Transverse colon (tissue), 4 donors: Measurements from ENCODE around the gene C1QL1. TPM values are rescaled to one million over a fixed set of nuclear protein-coding genes. Genes with fewer than 3 reads are reported as not detected.

ENCODE experiments used
- DNase-seq: peaks from one replicate; pipeline ENCODE4 v3.0.0-alpha.2; 2019
- H3K27ac ChIP-seq, 4 donors: fragments of 200-600 bp; sonication (generic); 2 replicates each; pipeline ENCODE4 v1.5.1; 2016 to 2018; ENCODE audit warnings: inconsistent platforms in 4 of 4
- H3K27me3 ChIP-seq: fragments of 200-600 bp; sonication (generic); 2 replicates; pipeline ENCODE4 v1.5.1; 2017; ENCODE audit warnings: inconsistent platforms
- H3K36me3 ChIP-seq, 4 donors: fragments of 200-600 bp; sonication (generic); 2 replicates each; pipeline ENCODE4 v1.5.1; 2017 to 2019; ENCODE audit warnings: inconsistent platforms in 4 of 4
- H3K4me1 ChIP-seq, 4 donors: fragments of 200-600 bp; sonication (generic); 2 replicates each; pipeline ENCODE4 v1.5.1; 2017 to 2020; ENCODE audit warnings: inconsistent platforms in 4 of 4
- H3K4me3 ChIP-seq, 4 donors: fragments of 200-600 bp; sonication (generic); 1 replicate in 1 of 4; 2 replicates in 3 of 4; pipeline versions ENCODE4 v1.5.1 to v1.6.1; 2017 to 2019; ENCODE audit warnings: inconsistent platforms in 4 of 4
- H3K9me3 ChIP-seq, 2 donors: fragments of 200-600 bp; sonication (generic); 2 replicates each; pipeline ENCODE4 v1.5.1; 2017 to 2019; ENCODE audit warnings: inconsistent platforms in 2 of 2
- EP300 ChIP-seq: sonication (generic); formaldehyde crosslinking; IDR thresholded peaks from one replicate; pipeline ENCODE4 v1.6.1; 2017; ENCODE audit warnings: antibody characterized with exemption, low read depth
- POLR2A ChIP-seq: fragments of 450-650 bp; IDR thresholded peaks from one replicate; pipeline ENCODE4 v1.6.1; 2016; ENCODE audit warnings: antibody characterized with exemption, mild to moderate bottlenecking, moderate library complexity
- POLR2AphosphoS5 ChIP-seq, 3 donors: sonication (generic); formaldehyde crosslinking; IDR thresholded peaks; one replicate each; pipeline ENCODE4 v1.6.1; 2016; ENCODE audit warnings: antibody characterized with exemption in 3 of 3
- WGBS, 2 donors: methylation state at CpG; one replicate each; pipeline ENCODE4 v1.1.5; 2018; ENCODE audit warnings: low coverage in 1 of 2; 5-methylcytosine and 5-hydroxymethylcytosine counted together
- in situ Hi-C, 4 donors: fragments of 200-750 bp; cut with MboI; loops; one replicate each; pipeline versions ENCODE4 v1.15.0 to v1.15.1; 2017; ENCODE audit warnings: low sequenced_read_pairs in 3 of 4, low pct_ligation_motif_present in 1 of 4, low pct_unique_long_range_greater_than_20kb in 1 of 4
- intact Hi-C: fragments of 100-400 bp; cut with DNase I; formaldehyde crosslinking; loops from one replicate; pipeline ENCODE4 v1.15.1; 2023; ENCODE audit warnings: low total_unique reads
- total RNA-seq, 4 donors: library from RNA; depleted of rRNA; stranded (reverse); fragments of >200 nt; gene quantifications; one replicate each; pipeline ENCODE4 v1.1.0, GENCODE V29; 2016
- TF ChIP-seq, protein P1 (sequence below), 5 experiments: fragments of 200-600 bp in 3 of 5; fragments of 450-650 bp in 2 of 5; sonication (generic) in 3 of 5; IDR thresholded peaks; 1 replicate in 2 of 5; 2 replicates in 3 of 5; pipeline ENCODE4 v1.5.1; 2016 to 2017; ENCODE audit warnings: antibody characterized with exemption in 5 of 5, inconsistent platforms in 3 of 5, mild to moderate bottlenecking in 2 of 5, moderate library complexity in 1 of 5

Gene C1QL1
- total RNA-seq, 4 donors from 2014 or later, result 0.55 to 6.8 (median 1.1) TPM; not detected in 1

DNA sequence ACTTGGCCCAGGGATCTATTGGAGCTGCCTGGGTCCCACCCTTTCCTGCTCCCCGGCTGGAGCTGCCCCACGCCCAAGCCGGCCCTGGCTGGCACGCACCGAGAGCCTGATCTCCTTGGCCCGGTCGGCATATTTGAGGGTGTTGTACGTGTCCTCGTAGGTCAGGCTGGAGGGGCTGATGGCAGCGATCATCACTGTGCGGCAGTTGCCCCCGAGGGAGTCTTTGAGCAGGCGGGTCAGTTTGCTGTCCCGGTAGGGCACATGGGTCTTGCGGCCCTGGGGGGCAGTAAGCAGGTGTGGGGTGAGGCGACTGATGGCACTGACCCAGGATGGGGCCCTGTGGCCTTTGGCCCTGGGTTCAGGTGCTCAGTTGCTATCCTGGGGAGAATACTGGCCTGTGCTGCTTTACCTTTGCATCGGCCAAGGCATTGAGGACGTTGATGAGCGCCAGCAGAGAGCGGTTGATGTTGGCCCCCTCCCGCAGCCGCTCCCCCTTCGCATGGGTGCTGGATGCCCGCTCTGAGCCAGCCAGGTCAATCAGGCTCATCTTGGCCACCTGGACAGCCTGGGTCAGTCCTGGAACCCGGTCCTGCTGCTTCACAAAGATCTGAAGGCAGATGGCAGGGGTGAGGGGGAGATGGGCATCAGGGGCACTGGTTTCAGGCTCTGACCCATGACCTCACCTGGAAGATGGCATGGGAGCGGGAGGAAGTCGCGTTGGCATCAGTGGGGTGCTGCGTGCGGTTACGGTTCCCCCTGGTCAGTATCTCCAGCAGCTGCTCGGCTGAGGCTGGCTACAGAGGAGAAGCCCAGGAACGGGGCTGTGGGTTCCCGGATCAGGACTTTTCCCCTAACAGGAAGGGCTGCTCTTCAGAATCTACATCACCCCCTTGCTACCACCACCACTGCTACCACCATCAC, 34.0 kb downstream of the C1QL1 start:
- 68 to 95% methylated on average over 3 to 34 of the region's 34 CpGs for WGBS, 2 donors
- Histone ChIP-seq H3K36me3 (no peaks in the 10 kb centered on the region), H3K27ac (no peak overlapping the region), H3K9me3 (no peaks in the 10 kb centered on the region), H3K27me3 (no peaks in the 10 kb centered on the region), H3K4me3 (no peak overlapping the region), H3K4me1 (no peaks in the 10 kb centered on the region)
- in situ Hi-C loops, result no loop called here
- intact Hi-C loops, result no loop called here
- no peak for TF ChIP-seq POLR2A
- TF ChIP-seq, protein P1, sequence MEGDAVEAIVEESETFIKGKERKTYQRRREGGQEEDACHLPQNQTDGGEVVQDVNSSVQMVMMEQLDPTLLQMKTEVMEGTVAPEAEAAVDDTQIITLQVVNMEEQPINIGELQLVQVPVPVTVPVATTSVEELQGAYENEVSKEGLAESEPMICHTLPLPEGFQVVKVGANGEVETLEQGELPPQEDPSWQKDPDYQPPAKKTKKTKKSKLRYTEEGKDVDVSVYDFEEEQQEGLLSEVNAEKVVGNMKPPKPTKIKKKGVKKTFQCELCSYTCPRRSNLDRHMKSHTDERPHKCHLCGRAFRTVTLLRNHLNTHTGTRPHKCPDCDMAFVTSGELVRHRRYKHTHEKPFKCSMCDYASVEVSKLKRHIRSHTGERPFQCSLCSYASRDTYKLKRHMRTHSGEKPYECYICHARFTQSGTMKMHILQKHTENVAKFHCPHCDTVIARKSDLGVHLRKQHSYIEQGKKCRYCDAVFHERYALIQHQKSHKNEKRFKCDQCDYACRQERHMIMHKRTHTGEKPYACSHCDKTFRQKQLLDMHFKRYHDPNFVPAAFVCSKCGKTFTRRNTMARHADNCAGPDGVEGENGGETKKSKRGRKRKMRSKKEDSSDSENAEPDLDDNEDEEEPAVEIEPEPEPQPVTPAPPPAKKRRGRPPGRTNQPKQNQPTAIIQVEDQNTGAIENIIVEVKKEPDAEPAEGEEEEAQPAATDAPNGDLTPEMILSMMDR (IDR thresholded peaks at IDR 0.05), result no peak
- no peak for TF ChIP-seq POLR2AphosphoS5 (IDR thresholded peaks at IDR 0.05)
- TF ChIP-seq EP300, result no peak
- DNase-seq, result no peak

DNA sequence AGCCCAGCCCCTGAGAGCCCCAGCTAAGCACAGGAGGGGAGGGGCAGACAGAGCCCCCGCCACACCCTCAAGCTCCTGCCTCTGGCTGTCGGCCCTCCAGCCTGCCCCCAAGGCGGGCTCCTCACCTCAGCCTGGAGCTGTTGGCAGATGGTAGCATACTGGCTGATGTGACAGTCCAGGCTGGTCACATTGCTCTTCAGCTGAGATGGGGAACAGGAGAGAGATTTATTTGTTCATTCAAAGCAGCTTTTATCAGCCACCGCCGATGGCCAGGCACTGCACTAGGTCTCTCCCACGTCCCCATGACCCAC, 35.4 kb downstream of the C1QL1 start:
- no peaks in the 10 kb centered on the region for H3K27me3 ChIP-seq
- DNase-seq, result no peak
- in situ Hi-C loops, result no loop called here
- H3K4me1 ChIP-seq, result no peaks in the 10 kb centered on the region
- no peaks in the 10 kb centered on the region for H3K9me3 ChIP-seq
- no peak overlapping the region for H3K4me3 ChIP-seq
- intact Hi-C loops, result no loop called here
- H3K36me3 ChIP-seq, result no peaks in the 10 kb centered on the region
- TF ChIP-seq POLR2A (no peak), POLR2AphosphoS5 (IDR thresholded peaks at IDR 0.05) (no peak), EP300 (no peak)
- TF ChIP-seq, protein P1 (IDR thresholded peaks at IDR 0.05), result no peak
- H3K27ac ChIP-seq, result no peak overlapping the region
- 81% methylated on average over 5 of the region's 6 CpGs; no CpG with 5 or more reads in 1 of the 2 donors for WGBS, 2 donors

DNA sequence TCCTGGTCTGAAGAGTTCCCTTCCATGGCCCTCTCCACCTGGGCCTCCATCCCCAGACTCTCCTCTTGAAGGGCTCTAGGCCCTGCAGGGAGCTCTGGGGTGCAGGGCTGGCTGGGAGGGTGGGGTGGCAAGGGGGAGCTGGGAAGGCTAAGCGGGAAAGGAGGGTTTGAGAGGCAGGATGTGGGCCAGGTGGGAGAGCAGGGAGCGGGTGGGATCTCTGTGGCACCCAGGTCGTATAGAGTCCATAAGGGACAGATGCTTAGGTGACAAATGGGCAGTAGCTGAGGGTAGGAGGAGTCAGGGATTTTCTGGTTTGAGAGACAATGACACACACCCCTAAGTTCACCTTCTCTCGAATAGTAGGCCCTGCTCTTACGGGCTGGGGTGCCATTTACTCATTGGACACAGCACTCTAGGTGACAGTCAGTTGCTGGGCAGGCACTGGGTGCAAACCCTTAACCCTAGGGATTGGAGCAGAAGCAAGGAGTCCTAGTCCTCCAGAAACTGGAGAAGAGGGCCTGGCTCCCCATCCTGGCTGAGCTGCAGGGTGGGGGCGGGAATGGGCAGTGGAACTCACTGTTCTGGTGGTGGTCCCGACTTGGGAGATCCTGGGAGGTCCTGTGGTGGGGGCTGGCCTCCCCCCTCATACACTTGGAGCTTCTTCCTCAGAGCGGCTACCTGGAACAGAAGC, 35.9 kb downstream of the C1QL1 start:
- intact Hi-C loops, result no loop called here
- WGBS, 2 donors, result 90 to 100% methylated on average over 2 to 5 of the region's 8 CpGs
- Histone ChIP-seq H3K4me1 (no peaks in the 10 kb centered on the region), H3K4me3 (no peak overlapping the region), H3K27me3 (no peaks in the 10 kb centered on the region), H3K36me3 (no peaks in the 10 kb centered on the region), H3K9me3 (no peaks in the 10 kb centered on the region), H3K27ac (no peak overlapping the region)
- no peak for DNase-seq
- in situ Hi-C loops, result no loop called here
- TF ChIP-seq POLR2AphosphoS5 (IDR thresholded peaks at IDR 0.05) (no peak), EP300 (no peak), POLR2A (no peak)
- TF ChIP-seq, protein P1 (IDR thresholded peaks at IDR 0.05), result no peak

DNA sequence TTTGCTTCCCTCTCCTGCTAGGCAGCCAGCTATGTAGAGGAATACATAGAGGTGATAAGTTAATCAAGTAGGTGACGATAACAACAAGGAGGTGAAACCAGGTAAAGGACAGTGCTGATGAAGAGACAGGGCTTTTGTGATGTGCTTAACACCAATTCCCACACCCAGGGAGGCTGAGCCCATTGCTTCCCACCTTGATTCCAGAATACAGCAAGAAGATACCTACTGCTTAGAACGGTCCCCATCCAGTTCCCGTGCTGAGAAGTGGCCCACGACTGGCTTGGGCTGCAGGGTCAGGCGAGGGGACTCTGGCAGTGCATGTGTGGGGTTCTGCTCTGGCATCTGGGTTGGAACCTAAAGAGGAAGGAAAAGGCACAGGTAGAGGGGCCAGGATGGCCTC, 36.7 kb downstream of the C1QL1 start:
- no peaks in the 10 kb centered on the region for H3K9me3 ChIP-seq
- no peak for TF ChIP-seq EP300
- TF ChIP-seq, protein P1 (IDR thresholded peaks at IDR 0.05), result no peak
- TF ChIP-seq POLR2AphosphoS5 (IDR thresholded peaks at IDR 0.05), result no peak
- TF ChIP-seq POLR2A, result no peak
- H3K4me3 ChIP-seq, result no peak overlapping the region
- no peaks in the 10 kb centered on the region for H3K27me3 ChIP-seq
- no peaks in the 10 kb centered on the region for H3K4me1 ChIP-seq
- no peak overlapping the region for H3K27ac ChIP-seq
- WGBS, 2 donors, result 95 to 98% methylated on average over 5 of the region's 5 CpGs
- no peak for DNase-seq
- H3K36me3 ChIP-seq, result no peaks in the 10 kb centered on the region
- in situ Hi-C loops, result no loop called here
- intact Hi-C loops, result no loop called here
